Uterus (tissue), 2 donors: ENCODE results near the gene UPP1.

ENCODE experiments used
- POLR2A ChIP-seq, 2 donors: fragments of 450-650 bp; IDR thresholded peaks; one replicate each; pipeline ENCODE4 v1.6.1; 2016; ENCODE audit warnings: antibody characterized with exemption in 2 of 2, mild to moderate bottlenecking in 1 of 2, moderate library complexity in 1 of 2
- TF ChIP-seq, protein P1 (sequence below), 4 experiments: fragments of 200-600 bp in 2 of 4; fragments of 450-650 bp in 2 of 4; sonication (generic) in 2 of 4; IDR thresholded peaks; one replicate each; pipeline ENCODE4 v1.5.1; 2016 to 2019; ENCODE audit warnings: antibody characterized with exemption in 4 of 4, mild to moderate bottlenecking in 2 of 4, moderate library complexity in 1 of 4

DNA sequence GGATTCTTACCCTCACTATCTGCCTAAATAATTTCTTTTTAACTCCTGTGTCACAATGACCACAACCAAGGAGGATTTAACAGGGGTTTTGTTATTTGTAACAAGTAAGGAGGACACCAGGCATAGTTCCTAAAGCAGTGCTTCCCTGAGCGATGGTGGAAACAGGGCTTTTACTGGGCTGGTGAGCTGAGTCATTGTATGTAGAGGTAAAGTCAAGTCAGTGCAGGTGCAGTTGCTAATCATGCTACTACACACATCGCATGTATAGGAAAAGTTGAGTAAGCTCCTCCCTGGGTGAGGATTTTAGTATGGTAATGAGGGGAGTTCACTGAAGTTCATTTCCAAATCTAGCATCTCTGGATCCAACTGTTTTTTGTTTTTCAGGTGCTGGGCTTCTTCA, 59.2 kb downstream of the UPP1 start:
- TF ChIP-seq, protein P1, sequence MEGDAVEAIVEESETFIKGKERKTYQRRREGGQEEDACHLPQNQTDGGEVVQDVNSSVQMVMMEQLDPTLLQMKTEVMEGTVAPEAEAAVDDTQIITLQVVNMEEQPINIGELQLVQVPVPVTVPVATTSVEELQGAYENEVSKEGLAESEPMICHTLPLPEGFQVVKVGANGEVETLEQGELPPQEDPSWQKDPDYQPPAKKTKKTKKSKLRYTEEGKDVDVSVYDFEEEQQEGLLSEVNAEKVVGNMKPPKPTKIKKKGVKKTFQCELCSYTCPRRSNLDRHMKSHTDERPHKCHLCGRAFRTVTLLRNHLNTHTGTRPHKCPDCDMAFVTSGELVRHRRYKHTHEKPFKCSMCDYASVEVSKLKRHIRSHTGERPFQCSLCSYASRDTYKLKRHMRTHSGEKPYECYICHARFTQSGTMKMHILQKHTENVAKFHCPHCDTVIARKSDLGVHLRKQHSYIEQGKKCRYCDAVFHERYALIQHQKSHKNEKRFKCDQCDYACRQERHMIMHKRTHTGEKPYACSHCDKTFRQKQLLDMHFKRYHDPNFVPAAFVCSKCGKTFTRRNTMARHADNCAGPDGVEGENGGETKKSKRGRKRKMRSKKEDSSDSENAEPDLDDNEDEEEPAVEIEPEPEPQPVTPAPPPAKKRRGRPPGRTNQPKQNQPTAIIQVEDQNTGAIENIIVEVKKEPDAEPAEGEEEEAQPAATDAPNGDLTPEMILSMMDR (IDR thresholded peaks at IDR 0.05): no peak
- TF ChIP-seq POLR2A (IDR thresholded peaks at IDR 0.05): no peak
